ENCODE results near the gene NFATC1.
A peak's percentile ranks its signal among the peaks of the same experiment; 100 is the strongest.

NFATC1 gene

GRCh38 chr18:79395761-79396404 is at the start of gene NFATC1:
TSS of gene NFATC1 (plus strand) at chr18:79395930. CDS start at chr18:79396225, 295 bp downstream.
- peak; percentile 77 to 84 (median 81) for DNase-seq (ENCODE audit: low read depth in 3 of 3)

- no peak for DNase-seq (ENCODE audit: low read depth in 3 of 3)
These were observed 49.7 kb upstream of the NFATC1 start for GRCh38 chr18:79345981-79346380.

GRCh38 chr18:79348066-79348465 is 47.7 kb upstream of the NFATC1 start:
- no peak for DNase-seq (ENCODE audit: low read depth in 3 of 3)

GRCh38 chr18:79352432-79352831 is 43.3 kb upstream of the NFATC1 start:
- no peak for DNase-seq (ENCODE audit: low read depth in 3 of 3)

GRCh38 chr18:79353267-79353666 is 42.5 kb upstream of the NFATC1 start:
- DNase-seq (ENCODE audit: low read depth in 3 of 3) = no peak

GRCh38 chr18:79354350-79354749 is 41.4 kb upstream of the NFATC1 start:
- no peak for DNase-seq (ENCODE audit: low read depth in 3 of 3)

- DNase-seq (ENCODE audit: low read depth in 3 of 3) = no peak
These were observed 40.0 kb upstream of the NFATC1 start for GRCh38 chr18:79355433-79356335.

GRCh38 chr18:79356435-79356834 is 39.3 kb upstream of the NFATC1 start:
- DNase-seq (ENCODE audit: low read depth in 3 of 3) = no peak

- DNase-seq (ENCODE audit: low read depth in 3 of 3) = no peak
These were observed 34.8 kb upstream of the NFATC1 start for GRCh38 chr18:79360933-79361332.

- DNase-seq (ENCODE audit: low read depth in 3 of 3) = no peak
These were observed 33.8 kb upstream of the NFATC1 start for GRCh38 chr18:79361766-79362522.

- DNase-seq (ENCODE audit: low read depth in 3 of 3) = no peak
These were observed 30.0 kb upstream of the NFATC1 start for GRCh38 chr18:79365701-79366100.

GRCh38 chr18:79366177-79367094 is 29.3 kb upstream of the NFATC1 start:
- no peak for DNase-seq (ENCODE audit: low read depth in 3 of 3)

- DNase-seq (ENCODE audit: low read depth in 3 of 3) = no peak
These were observed 28.2 kb upstream of the NFATC1 start for GRCh38 chr18:79367480-79367879.

- no peak for DNase-seq (ENCODE audit: low read depth in 3 of 3)
These were observed 27.7 kb upstream of the NFATC1 start for GRCh38 chr18:79367989-79368388.

- DNase-seq (ENCODE audit: low read depth in 3 of 3) = no peak
These were observed 27.0 kb upstream of the NFATC1 start for GRCh38 chr18:79368681-79369080.

- no peak for DNase-seq (ENCODE audit: low read depth in 3 of 3)
These were observed 24.1 kb upstream of the NFATC1 start for GRCh38 chr18:79371561-79372121.

- no peak for DNase-seq (ENCODE audit: low read depth in 3 of 3)
These were observed 23.3 kb upstream of the NFATC1 start for GRCh38 chr18:79372461-79372860.

GRCh38 chr18:79372991-79373390 is 22.7 kb upstream of the NFATC1 start:
- DNase-seq (ENCODE audit: low read depth in 3 of 3) = no peak

GRCh38 chr18:79373736-79374135 is 22.0 kb upstream of the NFATC1 start:
- no peak for DNase-seq (ENCODE audit: low read depth in 3 of 3)

GRCh38 chr18:79374408-79375171 is 21.1 kb upstream of the NFATC1 start:
- no peak for DNase-seq (ENCODE audit: low read depth in 3 of 3)

All from stimulated activated CD4-positive, alpha-beta T cell treated with anti-CD3 and anti-CD28 coated beads, TNF-alpha, amount 100 ng/mL, for 4 hours (primary cell).